ENCODE measurements around the gene CCL8. TPM values are rescaled to one million over a fixed set of nuclear protein-coding genes. Genes with fewer than 3 reads are reported as not detected.

Gene CCL8
- total RNA-seq, 1 experiment from 2014 or later, result not detected

- TF ChIP-seq, protein P1, sequence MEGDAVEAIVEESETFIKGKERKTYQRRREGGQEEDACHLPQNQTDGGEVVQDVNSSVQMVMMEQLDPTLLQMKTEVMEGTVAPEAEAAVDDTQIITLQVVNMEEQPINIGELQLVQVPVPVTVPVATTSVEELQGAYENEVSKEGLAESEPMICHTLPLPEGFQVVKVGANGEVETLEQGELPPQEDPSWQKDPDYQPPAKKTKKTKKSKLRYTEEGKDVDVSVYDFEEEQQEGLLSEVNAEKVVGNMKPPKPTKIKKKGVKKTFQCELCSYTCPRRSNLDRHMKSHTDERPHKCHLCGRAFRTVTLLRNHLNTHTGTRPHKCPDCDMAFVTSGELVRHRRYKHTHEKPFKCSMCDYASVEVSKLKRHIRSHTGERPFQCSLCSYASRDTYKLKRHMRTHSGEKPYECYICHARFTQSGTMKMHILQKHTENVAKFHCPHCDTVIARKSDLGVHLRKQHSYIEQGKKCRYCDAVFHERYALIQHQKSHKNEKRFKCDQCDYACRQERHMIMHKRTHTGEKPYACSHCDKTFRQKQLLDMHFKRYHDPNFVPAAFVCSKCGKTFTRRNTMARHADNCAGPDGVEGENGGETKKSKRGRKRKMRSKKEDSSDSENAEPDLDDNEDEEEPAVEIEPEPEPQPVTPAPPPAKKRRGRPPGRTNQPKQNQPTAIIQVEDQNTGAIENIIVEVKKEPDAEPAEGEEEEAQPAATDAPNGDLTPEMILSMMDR (conservative IDR thresholded peaks at IDR 0.05; ENCODE audit: low read depth, low read length), result no peak
- no peak for TF ChIP-seq EZH2 (IDR thresholded peaks at IDR 0.05; ENCODE audit: borderline replicate concordance, low read depth, low read length, poor library complexity, severe bottlenecking)
- DNase-seq (ENCODE audit: low spot score), result no peak
- Histone ChIP-seq H3K36me3 (ENCODE audit: insufficient read depth, low read length, poor library complexity, severe bottlenecking) (no peaks in the 10 kb centered on the region), H3K4me1 (ENCODE audit: insufficient read depth, low read length, poor library complexity, severe bottlenecking) (no peaks in the 10 kb centered on the region), H3K27me3 (replicated peaks; ENCODE audit: insufficient read depth, low read depth, low read length, poor library complexity) (no peaks in the 10 kb centered on the region), H3K9me3 (ENCODE audit: low read depth, low read length, poor library complexity, severe bottlenecking) (no peaks in the 10 kb centered on the region), H3K27ac (ENCODE audit: low read depth, low read length, poor library complexity, severe bottlenecking) (no peak overlapping the region), H3K4me3 (ENCODE audit: low read depth, low read length, poor library complexity, severe bottlenecking) (no peak overlapping the region)
- intact Hi-C loops (cut with micrococcal nuclease; ENCODE audit: unreplicated experiment), result no loop called here
- ChIA-PET POLR2A (ENCODE audit: low non-redundant PET) (no interaction called here), CTCF (no interaction called here)
- no TSS peak for BruUV-seq (replicated peaks)
Observed at GRCh38 chr17:34354637-34355036, 35.4 kb downstream of the CCL8 start.

DNA sequence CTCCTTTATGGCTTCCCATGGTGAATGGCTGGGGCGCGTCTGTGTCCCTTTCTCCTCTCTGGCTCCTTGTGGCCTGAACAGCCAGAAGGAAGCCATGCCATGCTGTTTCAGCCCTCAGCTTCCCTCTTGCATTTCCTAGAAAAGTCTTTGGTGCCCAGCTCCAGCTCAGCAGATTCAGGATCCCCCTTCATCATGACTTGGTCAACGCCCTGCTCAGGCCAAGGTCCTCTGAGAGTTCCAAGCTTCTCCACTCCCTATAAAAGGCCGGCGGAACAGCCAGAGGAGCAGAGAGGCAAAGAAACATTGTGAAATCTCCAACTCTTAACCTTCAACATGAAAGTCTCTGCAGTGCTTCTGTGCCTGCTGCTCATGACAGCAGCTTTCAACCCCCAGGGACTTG is 37.0 kb downstream of the CCL8 start, which contains the start of gene CCL13:
Gene CCL13 (plus strand): TSS at position 287 of the 400 bp plus-strand sequence. CDS start 47 bp downstream, at position 334.
- no peaks in the 10 kb centered on the region for H3K27me3 ChIP-seq (replicated peaks; ENCODE audit: insufficient read depth, low read depth, low read length, poor library complexity)
- intact Hi-C loops (cut with micrococcal nuclease; ENCODE audit: unreplicated experiment), result no loop called here
- no peaks in the 10 kb centered on the region for H3K9me3 ChIP-seq (ENCODE audit: low read depth, low read length, poor library complexity, severe bottlenecking)
- no peak within 1 kb of the TSS for H3K27ac ChIP-seq (ENCODE audit: low read depth, low read length, poor library complexity, severe bottlenecking)
- CTCF ChIA-PET, result no interaction called here
- H3K4me3 ChIP-seq (ENCODE audit: low read depth, low read length, poor library complexity, severe bottlenecking), result no peak within 1 kb of the TSS
- POLR2A ChIA-PET (ENCODE audit: low non-redundant PET), result no interaction called here
- no peaks in the 10 kb centered on the region for H3K4me1 ChIP-seq (ENCODE audit: insufficient read depth, low read length, poor library complexity, severe bottlenecking)
- no peak for TF ChIP-seq EZH2 (IDR thresholded peaks at IDR 0.05; ENCODE audit: borderline replicate concordance, low read depth, low read length, poor library complexity, severe bottlenecking)
- TF ChIP-seq, protein P1 (conservative IDR thresholded peaks at IDR 0.05; ENCODE audit: low read depth, low read length), result no peak
- DNase-seq (ENCODE audit: low spot score), result no peak
- no peaks in the 10 kb centered on the region for H3K36me3 ChIP-seq (ENCODE audit: insufficient read depth, low read length, poor library complexity, severe bottlenecking)
- BruUV-seq (replicated peaks), result no TSS peak

DNA sequence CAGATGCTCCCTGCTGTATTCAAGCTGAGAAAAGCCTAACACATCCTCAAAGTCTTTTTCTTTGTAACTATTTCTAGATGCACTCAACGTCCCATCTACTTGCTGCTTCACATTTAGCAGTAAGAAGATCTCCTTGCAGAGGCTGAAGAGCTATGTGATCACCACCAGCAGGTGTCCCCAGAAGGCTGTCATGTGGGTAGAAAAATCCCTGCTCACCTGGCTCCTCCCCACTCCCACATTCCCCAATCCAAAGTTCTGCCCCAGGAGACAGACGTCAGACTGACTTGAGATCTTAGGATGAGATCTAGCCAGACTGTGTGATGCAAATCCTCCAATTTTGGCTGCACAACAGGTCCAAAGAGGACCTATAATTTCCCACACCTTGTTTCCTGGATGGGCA is 38.2 kb downstream of the CCL8 start:
- Histone ChIP-seq H3K36me3 (ENCODE audit: insufficient read depth, low read length, poor library complexity, severe bottlenecking) (no peaks in the 10 kb centered on the region), H3K27ac (ENCODE audit: low read depth, low read length, poor library complexity, severe bottlenecking) (no peak overlapping the region), H3K4me3 (ENCODE audit: low read depth, low read length, poor library complexity, severe bottlenecking) (no peak overlapping the region), H3K27me3 (replicated peaks; ENCODE audit: insufficient read depth, low read depth, low read length, poor library complexity) (no peaks in the 10 kb centered on the region), H3K4me1 (ENCODE audit: insufficient read depth, low read length, poor library complexity, severe bottlenecking) (no peaks in the 10 kb centered on the region), H3K9me3 (ENCODE audit: low read depth, low read length, poor library complexity, severe bottlenecking) (no peaks in the 10 kb centered on the region)
- TF ChIP-seq, protein P1 (conservative IDR thresholded peaks at IDR 0.05; ENCODE audit: low read depth, low read length), result no peak
- no peak for TF ChIP-seq EZH2 (IDR thresholded peaks at IDR 0.05; ENCODE audit: borderline replicate concordance, low read depth, low read length, poor library complexity, severe bottlenecking)
- ChIA-PET CTCF (no interaction called here), POLR2A (ENCODE audit: low non-redundant PET) (no interaction called here)
- no TSS peak for BruUV-seq (replicated peaks)
- DNase-seq (ENCODE audit: low spot score), result no peak
- intact Hi-C loops (cut with micrococcal nuclease; ENCODE audit: unreplicated experiment), result no loop called here
